H1 (cell line): ENCODE measurements around the gene PARG. TPM values are rescaled to one million over a fixed set of nuclear protein-coding genes. Genes with fewer than 3 reads are reported as not detected.

Experiments
- CTCF ChIA-PET: fragments of 300-600 bp; sonication (Branson Sonifier 250); formaldehyde crosslinking; loops from one replicate; lab custom pipeline; 2021; ENCODE audit not compliant: partially characterized antibody; lab: Charles Lee
- POLR2A ChIA-PET: fragments of 300-600 bp; sonication (Branson Sonifier 250); formaldehyde crosslinking; loops from one replicate; lab custom pipeline; 2021; ENCODE audit warnings: inconsistent platforms; ENCODE audit not compliant: partially characterized antibody; lab: Charles Lee
- DNase-seq, 2 experiments: peaks; one replicate each; pipeline versions ENCODE4 v3.0.0 to v3.0.0-alpha.2; 2010 to 2022; ENCODE audit warnings: low spot score in 2 of 2, low read depth in 1 of 2, mixed read lengths in 1 of 2
- FAIRE-seq: peaks from 2 replicates; lab custom pipeline; 2011; peaks lifted over from hg19 to GRCh38; lab: Jason Lieb, UNC
- H2AFZ ChIP-seq: 2 replicates; pipeline ENCODE4 v1.8.1; 2012; ENCODE audit warnings: low read length, inconsistent platforms
- H2AK5ac ChIP-seq: 2 replicates; pipeline ENCODE4 v1.6.1; 2013; ENCODE audit warnings: low read depth, low read length
- H2BK120ac ChIP-seq: replicated peaks from 2 replicates; pipeline ENCODE3; 2013; ENCODE audit warnings: low read depth, low read length, inconsistent platforms
- H2BK12ac ChIP-seq: 2 replicates; pipeline ENCODE4 v1.6.1; 2013; ENCODE audit warnings: low read depth, low read length
- H2BK15ac ChIP-seq: 2 replicates; pipeline ENCODE4 v1.6.1; 2013; ENCODE audit warnings: low read length
- H2BK20ac ChIP-seq: 2 replicates; pipeline ENCODE4 v1.6.1; 2013; ENCODE audit warnings: low read length
- H2BK5ac ChIP-seq: 2 replicates; pipeline ENCODE4 v1.6.1; 2013; ENCODE audit warnings: low read depth, low read length
- H3K14ac ChIP-seq: 2 replicates; pipeline ENCODE4 v1.6.1; 2013; ENCODE audit warnings: inconsistent platforms; ENCODE audit not compliant: insufficient read length
- H3K18ac ChIP-seq: 2 replicates; pipeline ENCODE4 v1.6.1; 2013; ENCODE audit warnings: low read length; ENCODE audit errors: extremely low read depth
- H3K23ac ChIP-seq: 2 replicates; pipeline ENCODE4 v1.6.1; 2013; ENCODE audit warnings: inconsistent platforms; ENCODE audit not compliant: insufficient read length
- H3K23me2 ChIP-seq: 2 replicates; pipeline ENCODE4 v1.6.1; 2013; ENCODE audit warnings: low read depth, low read length
- H3K27ac ChIP-seq: 2 replicates; pipeline ENCODE4 v1.6.1; 2011; ENCODE audit warnings: low read depth, low read length, inconsistent platforms
- H3K27me3 ChIP-seq, 4 experiments: replicated peaks in 1 of 4; 1 replicate in 1 of 4; 2 replicates in 3 of 4; pipeline versions ENCODE4 v1.6.1 to v1.8.1; 2011 to 2013; ENCODE audit warnings: low read length in 3 of 4, mild to moderate bottlenecking in 3 of 4, inconsistent platforms in 2 of 4, mixed read lengths in 2 of 4, moderate library complexity in 1 of 4; ENCODE audit not compliant: control insufficient read depth in 3 of 4, insufficient read depth in 3 of 4; ENCODE audit errors: extremely low read depth in 1 of 4
- H3K36me3 ChIP-seq, 4 experiments: 2 replicates each; pipeline versions ENCODE4 v1.6.1 to v1.8.1; 2011 to 2013; ENCODE audit warnings: mild to moderate bottlenecking in 4 of 4, low read length in 3 of 4, moderate library complexity in 2 of 4, control low read depth in 1 of 4, inconsistent platforms in 1 of 4; ENCODE audit not compliant: insufficient read depth in 4 of 4, control insufficient read depth in 2 of 4
- H3K4ac ChIP-seq: replicated peaks from 2 replicates; pipeline ENCODE3; 2013; ENCODE audit warnings: low read length, low read depth, mixed read lengths, inconsistent platforms; ENCODE audit not compliant: insufficient read length
- H3K4me1 ChIP-seq, 4 experiments: replicated peaks in 1 of 4; 1 replicate in 1 of 4; 2 replicates in 3 of 4; pipeline versions ENCODE4 v1.6.1 to v1.8.1; 2011 to 2013; ENCODE audit warnings: low read length in 3 of 4, inconsistent platforms in 2 of 4, mixed read lengths in 1 of 4; ENCODE audit not compliant: insufficient read depth in 4 of 4, control insufficient read depth in 3 of 4
- H3K4me2 ChIP-seq, 2 experiments: 2 replicates each; pipeline versions ENCODE4 v1.6.1 to v1.8.1; 2011 to 2013; ENCODE audit warnings: low read depth in 2 of 2, low read length in 2 of 2, control low read depth in 1 of 2, inconsistent platforms in 1 of 2, mild to moderate bottlenecking in 1 of 2; ENCODE audit not compliant: insufficient read depth in 1 of 2
- H3K4me3 ChIP-seq, 4 experiments: fragments of 200-600, 300-600 bp in 1 of 4; sonication (generic), shearing (Covaris generic), sonication (Bioruptor Twin) in 1 of 4; 2 replicates each; pipeline versions ENCODE4 v1.5.1 to v1.8.1; 2011 to 2016; ENCODE audit warnings: low read length in 4 of 4, low read depth in 3 of 4, control low read depth in 2 of 4, inconsistent platforms in 2 of 4, mild to moderate bottlenecking in 2 of 4, mixed read lengths in 1 of 4, moderate library complexity in 1 of 4; ENCODE audit not compliant: insufficient read depth in 2 of 4; ENCODE audit errors: extremely low read depth in 1 of 4
- H3K56ac ChIP-seq: replicated peaks from 2 replicates; pipeline ENCODE3; 2013; ENCODE audit warnings: low read depth, mild to moderate bottlenecking, mixed read lengths, low read length, inconsistent platforms; ENCODE audit not compliant: insufficient read length
- H3K79me1 ChIP-seq: 2 replicates; pipeline ENCODE4 v1.6.1; 2013; ENCODE audit warnings: low read depth, low read length, control low read depth
- H3K79me2 ChIP-seq, 2 experiments: 2 replicates each; pipeline versions ENCODE4 v1.6.1 to v1.8.1; 2012 to 2013; ENCODE audit warnings: low read length in 2 of 2, mild to moderate bottlenecking in 2 of 2, inconsistent platforms in 1 of 2; ENCODE audit not compliant: insufficient read depth in 2 of 2, control insufficient read depth in 1 of 2
- H3K9ac ChIP-seq, 4 experiments: replicated peaks in 1 of 4; 1 replicate in 1 of 4; 2 replicates in 3 of 4; pipeline versions ENCODE4 v1.6.1 to v1.8.1; 2011 to 2013; ENCODE audit warnings: low read depth in 3 of 4, low read length in 3 of 4, control low read depth in 2 of 4, mild to moderate bottlenecking in 2 of 4, moderate library complexity in 2 of 4, inconsistent platforms in 1 of 4; ENCODE audit errors: extremely low read depth in 1 of 4
- H3K9me3 ChIP-seq, 2 experiments: 2 replicates each; pipeline versions ENCODE4 v1.6.1 to v1.8.1; 2012 to 2013; ENCODE audit warnings: mild to moderate bottlenecking in 2 of 2, moderate library complexity in 2 of 2, control low read depth in 1 of 2, inconsistent platforms in 1 of 2, low read depth in 1 of 2, low read length in 1 of 2, mixed read lengths in 1 of 2; ENCODE audit not compliant: insufficient read depth in 2 of 2
- H4K20me1 ChIP-seq, 2 experiments: replicated peaks in 1 of 2; 2 replicates each; pipeline versions ENCODE3 to v1.8.1; 2011 to 2013; ENCODE audit warnings: inconsistent platforms in 2 of 2, low read length in 2 of 2, mild to moderate bottlenecking in 1 of 2; ENCODE audit not compliant: insufficient read depth in 2 of 2, control insufficient read depth in 1 of 2
- H4K5ac ChIP-seq: 2 replicates; pipeline ENCODE4 v1.6.1; 2013; ENCODE audit warnings: low read length, low read depth, mixed read lengths, inconsistent platforms; ENCODE audit not compliant: insufficient read length
- H4K8ac ChIP-seq: 2 replicates; pipeline ENCODE4 v1.8.0; 2013; ENCODE audit warnings: mild to moderate bottlenecking, moderate library complexity, low read length, inconsistent platforms; ENCODE audit not compliant: insufficient read depth; ENCODE audit errors: extremely low read depth
- H4K91ac ChIP-seq: replicated peaks from 2 replicates; pipeline ENCODE3; 2013; ENCODE audit warnings: low read length, mixed read lengths, inconsistent platforms; ENCODE audit not compliant: insufficient read length
- ATF2 ChIP-seq: IDR thresholded peaks from 2 replicates; pipeline ENCODE4 v1.6.1; 2012; ENCODE audit warnings: low read length, inconsistent platforms
- BRCA1 ChIP-seq: IDR thresholded peaks from 2 replicates; pipeline ENCODE4 v1.6.1; 2012; ENCODE audit warnings: low read depth, low read length, improper control_type of control experiment
- CTBP2 ChIP-seq: IDR thresholded peaks from 2 replicates; pipeline ENCODE4 v1.7.0; 2011; ENCODE audit warnings: borderline replicate concordance, mild to moderate bottlenecking, moderate library complexity, mixed read lengths, low read length; ENCODE audit not compliant: insufficient read depth, insufficient read length
- CTCF ChIP-seq, 3 experiments: IDR thresholded peaks; 1 replicate in 2 of 3; 2 replicates in 1 of 3; pipeline versions ENCODE4 v1.5.1 to v1.6.1; 2011; ENCODE audit warnings: low read length in 3 of 3, mild to moderate bottlenecking in 3 of 3, inconsistent platforms in 2 of 3, low read depth in 1 of 3, moderate library complexity in 1 of 3; ENCODE audit not compliant: insufficient read depth in 1 of 3; ENCODE audit errors: control extremely low read depth in 1 of 3
- EZH2 ChIP-seq: fragments of 200-600 bp; sonication (generic); IDR thresholded peaks from 2 replicates; pipeline ENCODE4 v1.7.1; 2012; ENCODE audit warnings: low read depth, mild to moderate bottlenecking, moderate library complexity, low read length, inconsistent platforms; ENCODE audit not compliant: severe bottlenecking
- SAP30 ChIP-seq: fragments of 300-600 bp; sonication (generic); IDR thresholded peaks from 2 replicates; pipeline ENCODE4 v1.7.1; 2012; ENCODE audit warnings: low read length, moderate library complexity, mild to moderate bottlenecking, inconsistent platforms; ENCODE audit not compliant: insufficient read depth, insufficient replicate concordance
- SP2 ChIP-seq: IDR thresholded peaks from 2 replicates; pipeline ENCODE4 v1.6.1; 2012; ENCODE audit warnings: mild to moderate bottlenecking, low read length, inconsistent platforms
- TEAD4 ChIP-seq: IDR thresholded peaks from 2 replicates; pipeline ENCODE4 v1.6.1; 2012; ENCODE audit warnings: low read depth, low read length, inconsistent platforms, mixed read lengths
- WGBS, 2 experiments: shearing (Covaris generic) in 1 of 2; methylation state at CpG; one replicate each; pipeline versions ENCODE4 v1.1.6 to v1.1.7; 2013 to 2015; ENCODE audit warnings: low lambda C conversion rate in 2 of 2, mixed read lengths in 2 of 2, inconsistent platforms in 1 of 2, low coverage in 1 of 2, missing lambda C conversion rate in 1 of 2; ENCODE audit not compliant: insufficient replicate concordance in 2 of 2, insufficient coverage in 1 of 2, insufficient read length in 1 of 2; ENCODE audit errors: extremely low coverage in 1 of 2, missing lambda C conversion rate in 1 of 2; 5-methylcytosine and 5-hydroxymethylcytosine counted together
- polyA plus RNA-seq, 7 experiments: library from polyadenylated mRNA; depleted of rRNA in 3 of 7; stranded (reverse) in 5 of 7; unstranded in 2 of 7; fragments of >200 nt in 5 of 7; fragments of 200-250 nt in 2 of 7; gene quantifications; 1 replicate in 5 of 7; 2 replicates in 1 of 7; 4 replicates in 1 of 7; pipeline versions ENCODE4 v1.2.1 to v1.2.3, GENCODE V29; 2011 to 2013; ENCODE audit warnings: missing spikeins in 2 of 7, mixed read lengths in 2 of 7
- total RNA-seq: library from RNA; stranded (reverse); fragmentation: NEBNext Ultra II Directional; extraction: Animal tissue kit (Norgen Biotek cat#: 25700); gene quantifications from 2 replicates; pipeline ENCODE4 v1.2.1, GENCODE V29; 2021

Gene PARG
- total and polyA plus RNA-seq, 2 of the 8 experiments (the other 6 are each of a cell fraction or from before 2014, with no cell fraction given): 13.3 to 56.2 TPM

- Histone ChIP-seq H3K9me3 (no peaks in the 10 kb centered on the region), H3K14ac (no peak overlapping the region), H3K79me1 (no peaks in the 10 kb centered on the region), H3K18ac (no peak overlapping the region), H2BK120ac (no peak overlapping the region), H2BK15ac (no peak overlapping the region), H3K4me1 (peaks cover under 1 to 3% (median 1%) of the 10 kb centered on the region in 4 experiments; a peak in 4 of 7 replicates), H3K79me2 (no peaks in the 10 kb centered on the region), H2BK5ac (no peak overlapping the region), H3K23me2 (no peaks in the 10 kb centered on the region), H3K27ac (no peak overlapping the region), H4K91ac (no peak overlapping the region), H3K9ac (no peak overlapping the region), H2BK12ac (no peak overlapping the region), H4K5ac (no peak overlapping the region), H3K23ac (no peak overlapping the region), H3K27me3 (no peaks in the 10 kb centered on the region), H3K56ac (no peak overlapping the region), H4K8ac (no peak overlapping the region), H2AK5ac (no peak overlapping the region), H3K4me3 (no peak overlapping the region), H2AFZ (no peak overlapping the region), H3K4ac (no peak overlapping the region), H3K36me3 (peaks cover 0 to 35% (median 3%) of the 10 kb centered on the region in 4 experiments; a peak in 5 of 8 replicates), H2BK20ac (no peak overlapping the region), H4K20me1 (no peaks in the 10 kb centered on the region), H3K4me2 (no peak overlapping the region)
- FAIRE-seq (no peak), DNase-seq (no peak)
- 93% methylated on average over 5 of the region's 5 CpGs; no CpG with 5 or more reads in 1 of the 2 experiments for WGBS, 2 experiments
- CTCF ChIA-PET: no interaction called here
- POLR2A ChIA-PET: no interaction called here
- TF ChIP-seq CTCF (IDR thresholded peaks at IDR 0.05; ENCODE audit: control extremely low read depth in 1 of 3, insufficient read depth in 1 of 3, low read depth in 1 of 3, low read length in 3 of 3) (no peak), BRCA1 (no peak), EZH2 (no peak), TEAD4 (no peak), ATF2 (no peak), SAP30 (no peak), SP2 (no peak), CTBP2 (no peak)
Observed at GRCh38 chr10:49837051-49837478, 104.8 kb downstream of the PARG start.
